Skeletal muscle cell (primary cell): ENCODE data around the gene WDR54.

Experiments used
- DNase-seq: peaks from one replicate; pipeline ENCODE4 v3.0.0-alpha.2; 2010; ENCODE audit warnings: low read depth
- H3K4me3 ChIP-seq: 2 replicates; pipeline ENCODE4 v1.5.1; 2011; ENCODE audit warnings: low read depth, mild to moderate bottlenecking, control low read depth, low read length, moderate library complexity

The WDR54 gene

DNA sequence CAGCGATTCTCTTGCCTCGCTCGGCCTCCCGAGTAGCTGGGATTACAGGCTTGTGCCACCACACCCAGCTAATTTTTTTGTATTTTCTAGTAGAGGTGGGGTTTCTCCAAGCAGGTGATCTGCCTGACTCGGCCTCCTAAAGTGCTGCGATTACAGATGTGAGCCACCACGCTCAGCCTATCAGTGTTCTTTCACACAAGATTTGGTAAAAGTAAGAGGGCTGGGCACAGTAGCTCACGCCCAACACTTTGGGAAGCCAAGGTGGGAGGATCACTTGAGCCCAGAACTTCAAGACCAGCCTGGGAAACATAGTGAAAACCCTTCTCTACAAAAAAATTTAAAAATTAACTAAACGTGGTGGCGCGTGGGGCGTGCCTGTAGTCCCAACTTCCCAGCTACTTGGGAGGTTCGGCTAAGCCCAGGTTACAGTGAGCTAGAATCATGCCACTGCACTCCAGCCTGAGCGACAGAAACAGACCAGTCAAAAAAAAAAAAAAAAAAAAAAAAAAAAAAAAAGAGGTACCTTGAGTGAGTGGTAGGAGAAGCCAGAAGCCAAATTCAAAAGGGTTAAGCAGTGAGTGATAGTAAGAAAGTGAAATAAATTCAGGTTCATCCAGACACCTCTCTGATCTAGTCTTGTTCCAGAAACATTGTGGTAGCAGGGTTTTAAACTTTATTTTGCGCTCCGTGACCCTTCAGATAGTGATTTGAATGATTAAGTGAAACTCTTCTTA, 50.0 kb downstream of the WDR54 start:
- no peak for DNase-seq
- peak overlapping the region; percentile 83 for H3K4me3 ChIP-seq

DNA sequence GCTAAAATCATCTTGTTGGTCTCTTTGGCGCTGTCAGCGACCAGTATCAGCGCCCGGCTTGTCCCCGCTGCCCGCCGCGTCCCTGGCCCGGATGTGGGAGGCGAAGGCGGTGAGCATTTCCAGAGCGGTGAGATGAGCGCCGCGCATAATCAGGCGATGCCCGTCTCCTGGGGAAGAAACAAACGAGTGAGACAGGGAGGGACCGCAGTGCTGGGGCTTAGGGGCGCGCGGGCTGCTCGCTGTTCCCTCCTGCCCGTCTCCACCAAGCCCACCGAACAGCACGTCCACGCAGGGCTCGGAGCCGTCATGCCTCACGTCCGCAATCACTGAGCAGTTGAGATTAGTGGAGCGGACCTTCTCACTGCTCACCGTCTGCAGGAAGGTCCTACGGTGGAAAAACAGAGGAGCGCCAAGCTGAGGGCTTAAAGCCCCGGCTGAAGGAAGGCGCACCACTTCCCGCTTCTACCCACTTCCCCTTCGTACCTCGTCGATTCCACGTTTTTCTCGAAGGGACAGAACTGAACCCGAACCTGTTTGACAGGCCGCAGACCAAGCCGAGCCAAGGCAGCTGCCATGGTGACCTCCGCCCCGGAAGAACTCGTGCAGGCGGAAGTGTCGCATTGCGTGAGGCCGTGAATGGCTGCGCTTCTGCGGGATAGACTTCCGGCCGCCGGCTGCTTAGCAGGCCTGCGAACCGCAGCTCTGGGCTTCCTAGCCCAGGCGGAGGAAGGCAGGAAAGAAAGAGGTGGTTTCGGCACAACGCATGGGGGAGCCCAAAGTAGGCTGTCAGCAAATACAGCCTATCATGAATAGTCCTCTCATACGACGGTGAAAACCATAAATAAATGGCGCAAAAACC, 50.8 kb downstream of the WDR54 start, which contains the start of gene MRPL53:
Gene MRPL53, minus strand, starts transcription at position 595 of the 859 bp plus-strand sequence. Its CDS starts 20 bp downstream, at position 575.
- peak; percentile 84 for DNase-seq
- peak within 1 kb of the TSS; percentile 83 for H3K4me3 ChIP-seq

- no peak for DNase-seq
- H3K4me3 ChIP-seq = peak overlapping the region; percentile 83
Measured at GRCh38 chr2:74472945-74473258, 51.4 kb downstream of the WDR54 start.

GRCh38 chr2:74474481-74474880, 53.0 kb downstream of the WDR54 start:
- DNase-seq = no peak
- no peak overlapping the region for H3K4me3 ChIP-seq

GRCh38 chr2:74474899-74475298, 53.4 kb downstream of the WDR54 start:
- H3K4me3 ChIP-seq = no peak overlapping the region

More at GRCh38 chr2:74474899-74475298, 53.4 kb downstream of the WDR54 start:
- DNase-seq = no peak
